HG03565 (cell line): ENCODE data around the gene TMEM143.
"Not testable (repeated sequence)": the region's sequence is repeated elsewhere in the genome, so short reads cannot be mapped to it uniquely, and the experiment has no call there.

Source experiments
- ATAC-seq: cut with Tn5 transposase; IDR thresholded peaks from one replicate; pipeline ENCODE4 v1.9.1; 2021; ENCODE audit warnings: mild to moderate bottlenecking, moderate library complexity; ENCODE audit not compliant: unreplicated experiment

The TMEM143 gene

GRCh38 chr19:48363810-48364597 is at the start of gene TMEM143, which contains the start of gene SYNGR4:
TMEM143 (minus strand) TSS chr19:48363940; CDS start chr19:48363920, 20 bp downstream.
SYNGR4 (plus strand) TSS chr19:48364367; CDS start chr19:48365843, 1,476 bp downstream.
- peak; percentile 71 for ATAC-seq

GRCh38 chr19:48405850-48406249 is 42.1 kb upstream of the TMEM143 start:
- no peak for ATAC-seq

GRCh38 chr19:48405010-48405659 is 41.4 kb upstream of the TMEM143 start:
- no peak for ATAC-seq

GRCh38 chr19:48403606-48404005 is 39.9 kb upstream of the TMEM143 start:
- no peak for ATAC-seq

GRCh38 chr19:48401287-48401686 is 37.5 kb upstream of the TMEM143 start:
- ATAC-seq = no peak

- ATAC-seq = no peak
Observed at GRCh38 chr19:48400018-48400742, 36.4 kb upstream of the TMEM143 start.

GRCh38 chr19:48398375-48399235 is 34.9 kb upstream of the TMEM143 start:
- peak; percentile 50 for ATAC-seq

- no peak for ATAC-seq
Observed at GRCh38 chr19:48398102-48398374, 34.3 kb upstream of the TMEM143 start.

GRCh38 chr19:48397263-48398101 is 33.7 kb upstream of the TMEM143 start:
- ATAC-seq = no peak

- no peak for ATAC-seq
Observed at GRCh38 chr19:48396824-48397176, 33.1 kb upstream of the TMEM143 start.

GRCh38 chr19:48396016-48396823 is 32.5 kb upstream of the TMEM143 start:
- no peak for ATAC-seq

GRCh38 chr19:48395499-48395898 is 31.8 kb upstream of the TMEM143 start:
- ATAC-seq = no peak

GRCh38 chr19:48395170-48395455 is 31.4 kb upstream of the TMEM143 start:
- ATAC-seq = no peak

GRCh38 chr19:48394331-48395169 is 30.8 kb upstream of the TMEM143 start:
- no peak for ATAC-seq

- ATAC-seq = no peak
Observed at GRCh38 chr19:48393559-48394330, 30.0 kb upstream of the TMEM143 start, which contains the start of gene GRIN2D. GRIN2D (plus strand) TSS chr19:48393668; CDS start chr19:48398393, 4,725 bp downstream.

- no peak for ATAC-seq
Observed at GRCh38 chr19:48392860-48393558, 29.3 kb upstream of the TMEM143 start.

- ATAC-seq = not testable (repeated sequence)
Observed at GRCh38 chr19:48392006-48392344, 28.2 kb upstream of the TMEM143 start.
